ENCODE results near the gene ADAMTS8.

ADAMTS8 gene

GRCh38 chr11:130369141-130369691 is 59.2 kb downstream of the ADAMTS8 start:
- no peaks in the 10 kb centered on the region for H4K20me1 ChIP-seq (ENCODE audit: insufficient read depth, low read length)
- H2AFZ ChIP-seq (ENCODE audit: low read length): no peak overlapping the region
- no peaks in the 10 kb centered on the region for H3K4me1 ChIP-seq (ENCODE audit: low read length)
- H3F3A ChIP-seq (ENCODE audit: insufficient read depth, low read length): no peaks in the 10 kb centered on the region
- TF ChIP-seq CTCF (IDR thresholded peaks at IDR 0.05; ENCODE audit: low read length) (no peak), EZH2 (optimal IDR thresholded peaks at IDR 0.05; ENCODE audit: low read depth, low read length) (no peak), EZH2phosphoT487 (IDR thresholded peaks at IDR 0.05; ENCODE audit: low read length) (no peak)
- no peaks in the 10 kb centered on the region for H3K79me2 ChIP-seq (ENCODE audit: low read length)
- no peak for DNase-seq
- no peak overlapping the region for H3K9ac ChIP-seq (ENCODE audit: low read length)
- H3K9me2 ChIP-seq (replicated peaks; ENCODE audit: insufficient read depth, low read length): no peaks in the 10 kb centered on the region
- H3K9me3 ChIP-seq (replicated peaks; ENCODE audit: insufficient read depth, low read length): no peaks in the 10 kb centered on the region
- H3K36me3 ChIP-seq (replicated peaks; ENCODE audit: insufficient read depth, low read length): no peaks in the 10 kb centered on the region
- no peak overlapping the region for H3K27ac ChIP-seq (ENCODE audit: low read length)
- no peaks in the 10 kb centered on the region for H3K27me3 ChIP-seq (replicated peaks; ENCODE audit: insufficient read depth, low read length)
- H3K4me3 ChIP-seq (ENCODE audit: low read length): no peak overlapping the region
- H3K4me2 ChIP-seq (ENCODE audit: low read depth, low read length): no peak overlapping the region

GRCh38 chr11:130359419-130359818 is 69.0 kb downstream of the ADAMTS8 start:
- H3K36me3 ChIP-seq (replicated peaks; ENCODE audit: insufficient read depth, low read length): no peaks in the 10 kb centered on the region
- H3K27ac ChIP-seq (ENCODE audit: low read length): no peak overlapping the region
- H3K4me2 ChIP-seq (ENCODE audit: low read depth, low read length): no peak overlapping the region
- H4K20me1 ChIP-seq (ENCODE audit: insufficient read depth, low read length): no peaks in the 10 kb centered on the region
- H3K4me1 ChIP-seq (ENCODE audit: low read length): no peaks in the 10 kb centered on the region
- H3K79me2 ChIP-seq (ENCODE audit: low read length): no peaks in the 10 kb centered on the region
- no peaks in the 10 kb centered on the region for H3F3A ChIP-seq (ENCODE audit: insufficient read depth, low read length)
- TF ChIP-seq CTCF (IDR thresholded peaks at IDR 0.05; ENCODE audit: low read length): no peak
- no peak for TF ChIP-seq EZH2 (optimal IDR thresholded peaks at IDR 0.05; ENCODE audit: low read depth, low read length)
- no peak for TF ChIP-seq EZH2phosphoT487 (IDR thresholded peaks at IDR 0.05; ENCODE audit: low read length)
- DNase-seq: no peak
- no peaks in the 10 kb centered on the region for H3K27me3 ChIP-seq (replicated peaks; ENCODE audit: insufficient read depth, low read length)
- no peak overlapping the region for H2AFZ ChIP-seq (ENCODE audit: low read length)
- H3K9me3 ChIP-seq (replicated peaks; ENCODE audit: insufficient read depth, low read length): no peaks in the 10 kb centered on the region
- H3K4me3 ChIP-seq (ENCODE audit: low read length): no peak overlapping the region
- no peaks in the 10 kb centered on the region for H3K9me2 ChIP-seq (replicated peaks; ENCODE audit: insufficient read depth, low read length)
- H3K9ac ChIP-seq (ENCODE audit: low read length): no peak overlapping the region

- H3K4me2 ChIP-seq (ENCODE audit: low read depth, low read length): no peak overlapping the region
- DNase-seq: no peak
- no peaks in the 10 kb centered on the region for H3K4me1 ChIP-seq (ENCODE audit: low read length)
- H3K36me3 ChIP-seq (replicated peaks; ENCODE audit: insufficient read depth, low read length): no peaks in the 10 kb centered on the region
- no peaks in the 10 kb centered on the region for H3K27me3 ChIP-seq (replicated peaks; ENCODE audit: insufficient read depth, low read length)
- no peak overlapping the region for H2AFZ ChIP-seq (ENCODE audit: low read length)
- no peaks in the 10 kb centered on the region for H3K79me2 ChIP-seq (ENCODE audit: low read length)
- no peaks in the 10 kb centered on the region for H4K20me1 ChIP-seq (ENCODE audit: insufficient read depth, low read length)
- no peak overlapping the region for H3K9ac ChIP-seq (ENCODE audit: low read length)
- H3F3A ChIP-seq (ENCODE audit: insufficient read depth, low read length): no peaks in the 10 kb centered on the region
- H3K9me2 ChIP-seq (replicated peaks; ENCODE audit: insufficient read depth, low read length): no peaks in the 10 kb centered on the region
- H3K9me3 ChIP-seq (replicated peaks; ENCODE audit: insufficient read depth, low read length): no peaks in the 10 kb centered on the region
- H3K4me3 ChIP-seq (ENCODE audit: low read length): no peak overlapping the region
- H3K27ac ChIP-seq (ENCODE audit: low read length): no peak overlapping the region
- TF ChIP-seq EZH2phosphoT487 (IDR thresholded peaks at IDR 0.05; ENCODE audit: low read length) (no peak), CTCF (IDR thresholded peaks at IDR 0.05; ENCODE audit: low read length) (no peak), EZH2 (optimal IDR thresholded peaks at IDR 0.05; ENCODE audit: low read depth, low read length) (no peak)
Measured at GRCh38 chr11:130358398-130358797, 70.0 kb downstream of the ADAMTS8 start.

All from MM.1S (cell line).